ENCODE data around the gene STXBP5.

The STXBP5 gene

DNA sequence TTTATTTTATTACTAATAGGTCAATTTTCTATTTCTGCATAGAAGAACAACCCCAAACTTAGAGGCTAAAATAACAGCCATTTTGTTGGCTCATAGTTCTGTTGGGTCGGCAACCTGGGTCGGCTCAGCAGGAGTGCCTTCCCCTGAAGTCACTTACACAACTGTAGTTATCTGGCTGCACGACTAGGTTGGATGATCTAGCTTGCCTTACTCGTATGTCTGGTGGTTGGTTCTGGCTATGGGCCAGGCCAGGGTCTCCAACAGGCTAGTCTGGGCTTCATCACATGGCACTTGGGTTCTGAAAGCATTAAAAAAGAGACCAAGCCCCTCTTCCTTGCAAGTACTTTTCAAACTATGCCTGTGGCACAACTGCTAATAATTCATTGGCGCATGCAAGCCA is 53.5 kb downstream of the STXBP5 start:
- H3K27me3 ChIP-seq (ENCODE audit: control insufficient read depth in 1 of 2, insufficient read depth in 2 of 2, low read length in 2 of 2): no peaks in the 10 kb centered on the region
- H3K4me3 ChIP-seq (ENCODE audit: low read depth in 1 of 2, low read length in 2 of 2): no peak overlapping the region
- H3K9me3 ChIP-seq (ENCODE audit: control insufficient read depth in 1 of 2, low read length in 2 of 2): no peaks in the 10 kb centered on the region
- no peaks in the 10 kb centered on the region for H3K4me1 ChIP-seq (ENCODE audit: control insufficient read depth in 1 of 2, insufficient read depth in 2 of 2, low read length in 2 of 2)
- no peaks in the 10 kb centered on the region for H3K36me3 ChIP-seq (ENCODE audit: control insufficient read depth in 1 of 2, insufficient read depth in 2 of 2, low read length in 2 of 2)
- H3K9ac ChIP-seq (ENCODE audit: low read depth in 1 of 2, low read length in 2 of 2): no peak overlapping the region
- H3K27ac ChIP-seq (ENCODE audit: low read depth, low read length): no peak overlapping the region

DNA sequence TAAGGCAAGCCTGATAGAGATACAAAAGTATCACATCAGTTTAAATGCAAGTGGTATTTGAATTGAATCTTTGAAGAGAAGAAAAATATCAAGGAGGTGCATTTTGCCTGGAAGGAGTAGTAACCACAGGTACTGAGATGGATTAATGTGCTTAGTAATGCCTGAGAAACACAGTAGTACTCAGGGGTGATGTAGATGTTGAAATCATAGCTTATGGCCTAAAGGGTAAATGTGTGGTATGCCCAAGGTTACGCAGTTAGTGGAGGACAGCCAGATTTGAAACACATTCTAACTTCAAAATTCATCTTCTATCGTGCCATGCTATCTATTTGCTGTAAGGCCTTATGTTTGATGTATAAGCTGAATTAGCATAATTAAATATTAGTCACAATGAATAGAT is 55.9 kb downstream of the STXBP5 start:
- H3K9me3 ChIP-seq (ENCODE audit: control insufficient read depth in 1 of 2, low read length in 2 of 2): no peaks in the 10 kb centered on the region
- no peaks in the 10 kb centered on the region for H3K27me3 ChIP-seq (ENCODE audit: control insufficient read depth in 1 of 2, insufficient read depth in 2 of 2, low read length in 2 of 2)
- H3K9ac ChIP-seq (ENCODE audit: low read depth in 1 of 2, low read length in 2 of 2): no peak overlapping the region
- no peaks in the 10 kb centered on the region for H3K36me3 ChIP-seq (ENCODE audit: control insufficient read depth in 1 of 2, insufficient read depth in 2 of 2, low read length in 2 of 2)
- H3K4me3 ChIP-seq (ENCODE audit: low read depth in 1 of 2, low read length in 2 of 2): no peak overlapping the region
- peaks cover 5 to 15% of the 10 kb centered on the region in 2 donors for H3K4me1 ChIP-seq (ENCODE audit: control insufficient read depth in 1 of 2, insufficient read depth in 2 of 2, low read length in 2 of 2)
- H3K27ac ChIP-seq (ENCODE audit: low read depth, low read length): no peak overlapping the region

DNA sequence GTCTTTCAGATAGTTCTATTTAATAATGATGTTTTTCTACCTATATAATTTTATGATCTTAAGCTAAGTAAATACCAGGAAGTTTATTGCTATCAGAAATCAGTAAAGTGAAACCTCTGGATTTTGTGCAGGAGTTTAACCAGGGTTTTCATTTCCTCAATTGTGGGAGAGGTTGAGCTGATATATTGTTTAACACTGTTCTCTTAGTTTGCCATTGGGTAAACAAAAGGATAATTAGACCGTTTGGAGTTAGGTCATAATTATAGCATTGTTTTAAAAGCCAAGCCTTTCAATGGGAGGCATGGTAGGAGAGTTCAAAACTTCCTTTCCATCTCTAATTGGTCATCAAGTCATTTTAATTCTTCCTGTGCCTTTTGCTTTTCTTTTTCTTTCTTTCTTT is 58.7 kb downstream of the STXBP5 start:
- Histone ChIP-seq H3K4me3 (ENCODE audit: low read depth in 1 of 2, low read length in 2 of 2) (no peak overlapping the region), H3K9me3 (ENCODE audit: control insufficient read depth in 1 of 2, low read length in 2 of 2) (no peaks in the 10 kb centered on the region), H3K9ac (ENCODE audit: low read depth in 1 of 2, low read length in 2 of 2) (no peak overlapping the region), H3K4me1 (ENCODE audit: control insufficient read depth in 1 of 2, insufficient read depth in 2 of 2, low read length in 2 of 2) (peaks cover 5 to 21% of the 10 kb centered on the region in 2 donors), H3K36me3 (ENCODE audit: control insufficient read depth in 1 of 2, insufficient read depth in 2 of 2, low read length in 2 of 2) (peaks cover under 1 to 7% of the 10 kb centered on the region in 2 donors), H3K27me3 (ENCODE audit: control insufficient read depth in 1 of 2, insufficient read depth in 2 of 2, low read length in 2 of 2) (no peaks in the 10 kb centered on the region), H3K27ac (ENCODE audit: low read depth, low read length) (no peak overlapping the region)

DNA sequence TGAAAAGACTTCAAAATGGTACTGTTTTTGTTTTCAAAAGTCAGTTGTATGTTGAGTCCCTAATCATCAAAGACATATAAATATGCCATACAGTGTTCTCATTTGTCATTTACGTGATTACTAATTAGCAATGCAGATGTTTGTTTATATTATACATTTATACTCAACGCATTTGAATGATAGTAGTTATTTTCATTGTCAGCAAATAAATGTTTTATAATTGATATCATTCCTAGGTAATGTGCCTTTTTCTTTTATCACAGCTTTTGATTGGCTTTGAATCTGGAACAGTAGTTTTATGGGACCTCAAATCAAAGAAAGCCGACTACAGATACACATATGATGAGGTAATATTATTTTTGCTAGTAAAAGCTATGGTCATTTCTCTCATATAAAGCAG is 62.6 kb downstream of the STXBP5 start:
- H3K4me3 ChIP-seq (ENCODE audit: low read depth in 1 of 2, low read length in 2 of 2): no peak overlapping the region
- H3K9ac ChIP-seq (ENCODE audit: low read depth in 1 of 2, low read length in 2 of 2): no peak overlapping the region
- H3K27me3 ChIP-seq (ENCODE audit: control insufficient read depth in 1 of 2, insufficient read depth in 2 of 2, low read length in 2 of 2): no peaks in the 10 kb centered on the region
- H3K9me3 ChIP-seq (ENCODE audit: control insufficient read depth in 1 of 2, low read length in 2 of 2): no peaks in the 10 kb centered on the region
- H3K36me3 ChIP-seq (ENCODE audit: control insufficient read depth in 1 of 2, insufficient read depth in 2 of 2, low read length in 2 of 2): peaks cover 6 to 17% of the 10 kb centered on the region in 2 donors
- peaks cover 5 to 21% of the 10 kb centered on the region in 2 donors for H3K4me1 ChIP-seq (ENCODE audit: control insufficient read depth in 1 of 2, insufficient read depth in 2 of 2, low read length in 2 of 2)
- H3K27ac ChIP-seq (ENCODE audit: low read depth, low read length): no peak overlapping the region

DNA sequence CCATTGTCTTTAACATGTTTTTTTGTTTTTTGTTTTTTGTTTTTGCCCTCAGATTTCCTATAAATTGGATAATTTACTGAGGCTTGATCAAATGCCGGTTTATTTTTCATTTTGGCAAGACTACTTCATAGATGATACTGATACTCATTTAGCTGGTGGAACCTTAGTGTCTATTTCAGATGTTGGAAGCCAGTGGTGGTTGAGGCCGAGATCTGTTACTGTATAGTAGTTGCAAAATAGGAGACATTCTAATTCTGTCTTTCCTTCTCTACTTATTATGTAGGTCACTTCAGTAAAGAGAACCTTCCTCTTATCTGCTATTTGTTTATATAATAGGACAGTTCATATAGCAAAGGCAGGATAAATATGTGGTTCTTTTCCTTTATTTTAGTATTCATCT is 63.4 kb downstream of the STXBP5 start:
- H3K27ac ChIP-seq (ENCODE audit: low read depth, low read length): no peak overlapping the region
- H3K36me3 ChIP-seq (ENCODE audit: control insufficient read depth in 1 of 2, insufficient read depth in 2 of 2, low read length in 2 of 2): peaks cover 6 to 17% of the 10 kb centered on the region in 2 donors
- H3K9ac ChIP-seq (ENCODE audit: low read depth in 1 of 2, low read length in 2 of 2): no peak overlapping the region
- H3K4me1 ChIP-seq (ENCODE audit: control insufficient read depth in 1 of 2, insufficient read depth in 2 of 2, low read length in 2 of 2): peaks cover 5 to 21% of the 10 kb centered on the region in 2 donors
- H3K27me3 ChIP-seq (ENCODE audit: control insufficient read depth in 1 of 2, insufficient read depth in 2 of 2, low read length in 2 of 2): no peaks in the 10 kb centered on the region
- no peak overlapping the region for H3K4me3 ChIP-seq (ENCODE audit: low read depth in 1 of 2, low read length in 2 of 2)
- H3K9me3 ChIP-seq (ENCODE audit: control insufficient read depth in 1 of 2, low read length in 2 of 2): no peaks in the 10 kb centered on the region

DNA sequence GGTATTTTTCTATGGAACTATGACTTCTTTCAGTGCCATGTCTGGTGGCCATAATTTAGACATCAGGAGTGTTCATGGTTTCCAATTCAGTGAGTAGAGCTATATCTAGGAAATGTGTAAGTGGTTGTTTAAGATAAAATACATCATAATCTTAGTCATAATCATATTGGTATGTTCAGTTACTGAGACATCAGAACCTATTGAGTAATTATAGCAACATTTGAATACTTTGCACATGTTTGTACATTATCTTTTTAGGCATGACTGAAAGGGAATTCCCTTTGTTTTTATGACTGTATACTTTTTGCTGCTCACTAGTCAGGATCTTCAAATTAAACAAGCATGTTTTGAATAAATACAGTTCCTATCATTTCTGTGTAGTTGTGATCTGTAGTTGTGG is 64.0 kb downstream of the STXBP5 start:
- Histone ChIP-seq H3K4me1 (ENCODE audit: control insufficient read depth in 1 of 2, insufficient read depth in 2 of 2, low read length in 2 of 2) (peaks cover 4 to 21% of the 10 kb centered on the region in 2 donors), H3K27ac (ENCODE audit: low read depth, low read length) (no peak overlapping the region), H3K9me3 (ENCODE audit: control insufficient read depth in 1 of 2, low read length in 2 of 2) (no peaks in the 10 kb centered on the region), H3K27me3 (ENCODE audit: control insufficient read depth in 1 of 2, insufficient read depth in 2 of 2, low read length in 2 of 2) (no peaks in the 10 kb centered on the region), H3K4me3 (ENCODE audit: low read depth in 1 of 2, low read length in 2 of 2) (no peak overlapping the region), H3K9ac (ENCODE audit: low read depth in 1 of 2, low read length in 2 of 2) (no peak overlapping the region), H3K36me3 (ENCODE audit: control insufficient read depth in 1 of 2, insufficient read depth in 2 of 2, low read length in 2 of 2) (peaks cover 6 to 21% of the 10 kb centered on the region in 2 donors)

DNA sequence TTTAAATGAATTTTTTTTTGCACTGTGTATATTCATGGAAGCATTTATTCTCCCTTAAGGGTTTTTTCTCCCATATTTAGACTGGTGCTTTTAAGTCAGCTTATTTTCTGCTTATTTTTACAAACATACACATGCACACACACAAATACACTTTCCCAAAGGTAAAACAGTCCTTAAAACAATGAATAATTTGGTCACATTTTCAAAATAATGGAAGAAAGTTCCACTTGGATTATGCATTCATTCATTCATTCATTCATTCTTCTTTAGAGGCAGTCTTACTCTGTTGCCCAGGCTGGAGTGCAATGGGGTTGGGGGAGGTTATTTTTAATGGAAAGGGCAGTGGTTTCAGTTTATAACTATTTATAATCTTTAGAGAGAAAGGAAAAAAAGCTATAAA is 69.8 kb downstream of the STXBP5 start:
- Histone ChIP-seq H3K4me3 (ENCODE audit: low read depth in 1 of 2, low read length in 2 of 2) (no peak overlapping the region), H3K27ac (ENCODE audit: low read depth, low read length) (no peak overlapping the region), H3K36me3 (ENCODE audit: control insufficient read depth in 1 of 2, insufficient read depth in 2 of 2, low read length in 2 of 2) (peaks cover 0 to 31% of the 10 kb centered on the region in 2 donors), H3K27me3 (ENCODE audit: control insufficient read depth in 1 of 2, insufficient read depth in 2 of 2, low read length in 2 of 2) (no peaks in the 10 kb centered on the region), H3K9me3 (ENCODE audit: control insufficient read depth in 1 of 2, low read length in 2 of 2) (no peaks in the 10 kb centered on the region), H3K9ac (ENCODE audit: low read depth in 1 of 2, low read length in 2 of 2) (no peak overlapping the region), H3K4me1 (ENCODE audit: control insufficient read depth in 1 of 2, insufficient read depth in 2 of 2, low read length in 2 of 2) (no peaks in the 10 kb centered on the region)

DNA sequence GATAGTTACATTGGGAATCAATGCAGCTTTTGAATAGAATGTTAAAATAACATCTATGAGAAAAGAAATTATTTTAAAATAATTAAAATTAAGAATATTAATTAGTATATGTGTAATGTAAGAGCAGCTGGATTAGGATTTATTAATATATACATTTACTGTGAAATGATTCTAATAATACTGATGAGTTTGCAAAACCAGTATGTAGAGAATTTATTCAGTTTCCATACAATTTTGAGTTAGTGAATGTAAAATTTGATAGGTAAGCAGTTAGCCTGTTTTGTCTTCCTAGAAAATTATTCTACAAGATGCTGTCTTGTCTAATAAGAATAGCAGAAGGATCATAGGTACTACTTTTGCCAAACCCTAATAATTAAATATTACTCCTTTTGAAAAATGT is 70.6 kb downstream of the STXBP5 start:
- H3K36me3 ChIP-seq (ENCODE audit: control insufficient read depth in 1 of 2, insufficient read depth in 2 of 2, low read length in 2 of 2): peaks cover 0 to 27% of the 10 kb centered on the region in 2 donors
- H3K27me3 ChIP-seq (ENCODE audit: control insufficient read depth in 1 of 2, insufficient read depth in 2 of 2, low read length in 2 of 2): no peaks in the 10 kb centered on the region
- no peak overlapping the region for H3K27ac ChIP-seq (ENCODE audit: low read depth, low read length)
- H3K9ac ChIP-seq (ENCODE audit: low read depth in 1 of 2, low read length in 2 of 2): no peak overlapping the region
- H3K9me3 ChIP-seq (ENCODE audit: control insufficient read depth in 1 of 2, low read length in 2 of 2): no peaks in the 10 kb centered on the region
- no peaks in the 10 kb centered on the region for H3K4me1 ChIP-seq (ENCODE audit: control insufficient read depth in 1 of 2, insufficient read depth in 2 of 2, low read length in 2 of 2)
- no peak overlapping the region for H3K4me3 ChIP-seq (ENCODE audit: low read depth in 1 of 2, low read length in 2 of 2)

DNA sequence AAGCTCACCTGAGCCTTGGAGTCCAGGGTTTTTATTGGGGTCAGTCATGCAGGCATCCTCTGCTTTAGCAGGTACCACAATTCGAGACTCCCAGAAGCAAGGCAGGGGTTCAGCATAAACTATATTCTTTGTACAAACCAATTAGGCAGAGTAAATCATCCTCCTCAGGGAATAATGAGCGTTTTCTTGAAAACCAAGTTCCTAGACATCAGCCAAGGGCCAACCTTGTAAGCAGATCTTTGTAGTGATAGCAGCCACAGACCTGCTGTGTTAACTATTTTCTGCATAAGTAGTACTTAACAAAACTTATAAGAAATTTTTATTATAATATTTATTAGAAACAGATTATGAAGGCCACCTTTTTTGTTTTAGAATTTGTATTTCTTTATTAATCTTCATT is 74.7 kb downstream of the STXBP5 start:
- H3K27me3 ChIP-seq (ENCODE audit: control insufficient read depth in 1 of 2, insufficient read depth in 2 of 2, low read length in 2 of 2): no peaks in the 10 kb centered on the region
- H3K4me1 ChIP-seq (ENCODE audit: control insufficient read depth in 1 of 2, insufficient read depth in 2 of 2, low read length in 2 of 2): peaks cover 10 to 20% of the 10 kb centered on the region in 2 donors
- H3K9me3 ChIP-seq (ENCODE audit: control insufficient read depth in 1 of 2, low read length in 2 of 2): no peaks in the 10 kb centered on the region
- no peak overlapping the region for H3K9ac ChIP-seq (ENCODE audit: low read depth in 1 of 2, low read length in 2 of 2)
- H3K27ac ChIP-seq (ENCODE audit: low read depth, low read length): no peak overlapping the region
- H3K36me3 ChIP-seq (ENCODE audit: control insufficient read depth in 1 of 2, insufficient read depth in 2 of 2, low read length in 2 of 2): peaks cover 0 to 18% of the 10 kb centered on the region in 2 donors
- no peak overlapping the region for H3K4me3 ChIP-seq (ENCODE audit: low read depth in 1 of 2, low read length in 2 of 2)

DNA sequence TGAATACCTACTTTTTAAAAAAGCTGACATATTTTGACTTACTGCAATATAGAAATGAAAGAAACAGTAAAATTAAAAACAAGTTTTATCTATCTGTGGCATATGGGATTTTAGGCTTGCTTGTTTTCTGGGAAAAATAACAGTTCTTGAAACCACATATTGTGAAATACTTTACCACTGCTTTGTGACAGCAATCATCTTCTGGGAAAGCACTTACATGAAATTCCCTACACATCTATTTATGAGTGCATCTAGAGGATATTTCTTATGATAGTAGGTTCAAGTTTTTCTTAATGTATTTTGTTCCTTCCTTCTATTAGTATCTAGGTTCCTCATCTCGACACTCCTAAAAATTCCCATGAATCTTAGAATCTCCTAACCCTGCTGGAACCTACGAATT is 75.2 kb downstream of the STXBP5 start:
- Histone ChIP-seq H3K9ac (ENCODE audit: low read depth in 1 of 2, low read length in 2 of 2) (no peak overlapping the region), H3K4me1 (ENCODE audit: control insufficient read depth in 1 of 2, insufficient read depth in 2 of 2, low read length in 2 of 2) (peaks cover 11 to 25% of the 10 kb centered on the region in 2 donors), H3K27ac (ENCODE audit: low read depth, low read length) (no peak overlapping the region), H3K27me3 (ENCODE audit: control insufficient read depth in 1 of 2, insufficient read depth in 2 of 2, low read length in 2 of 2) (no peaks in the 10 kb centered on the region), H3K36me3 (ENCODE audit: control insufficient read depth in 1 of 2, insufficient read depth in 2 of 2, low read length in 2 of 2) (peaks cover 0 to 18% of the 10 kb centered on the region in 2 donors), H3K9me3 (ENCODE audit: control insufficient read depth in 1 of 2, low read length in 2 of 2) (no peaks in the 10 kb centered on the region), H3K4me3 (ENCODE audit: low read depth in 1 of 2, low read length in 2 of 2) (no peak overlapping the region)

Data from duodenal mucosa (tissue), 2 donors.